Transverse colon (tissue), 3 donors: ENCODE measurements around the gene MROH7.

Source experiments
- EP300 ChIP-seq: sonication (generic); formaldehyde crosslinking; IDR thresholded peaks from one replicate; pipeline ENCODE4 v1.6.1; 2017; ENCODE audit warnings: antibody characterized with exemption, low read depth
- POLR2A ChIP-seq: fragments of 450-650 bp; IDR thresholded peaks from one replicate; pipeline ENCODE4 v1.6.1; 2016; ENCODE audit warnings: antibody characterized with exemption, mild to moderate bottlenecking, moderate library complexity
- TF ChIP-seq, protein P1 (sequence below), 5 experiments: fragments of 200-600 bp in 3 of 5; fragments of 450-650 bp in 2 of 5; sonication (generic) in 3 of 5; IDR thresholded peaks; 1 replicate in 2 of 5; 2 replicates in 3 of 5; pipeline ENCODE4 v1.5.1; 2016 to 2017; ENCODE audit warnings: antibody characterized with exemption in 5 of 5, inconsistent platforms in 3 of 5, mild to moderate bottlenecking in 2 of 5, moderate library complexity in 1 of 5

GRCh38 chr1:54668567-54668966 lies 27.0 kb downstream of the MROH7 start:
- TF ChIP-seq, protein P1, sequence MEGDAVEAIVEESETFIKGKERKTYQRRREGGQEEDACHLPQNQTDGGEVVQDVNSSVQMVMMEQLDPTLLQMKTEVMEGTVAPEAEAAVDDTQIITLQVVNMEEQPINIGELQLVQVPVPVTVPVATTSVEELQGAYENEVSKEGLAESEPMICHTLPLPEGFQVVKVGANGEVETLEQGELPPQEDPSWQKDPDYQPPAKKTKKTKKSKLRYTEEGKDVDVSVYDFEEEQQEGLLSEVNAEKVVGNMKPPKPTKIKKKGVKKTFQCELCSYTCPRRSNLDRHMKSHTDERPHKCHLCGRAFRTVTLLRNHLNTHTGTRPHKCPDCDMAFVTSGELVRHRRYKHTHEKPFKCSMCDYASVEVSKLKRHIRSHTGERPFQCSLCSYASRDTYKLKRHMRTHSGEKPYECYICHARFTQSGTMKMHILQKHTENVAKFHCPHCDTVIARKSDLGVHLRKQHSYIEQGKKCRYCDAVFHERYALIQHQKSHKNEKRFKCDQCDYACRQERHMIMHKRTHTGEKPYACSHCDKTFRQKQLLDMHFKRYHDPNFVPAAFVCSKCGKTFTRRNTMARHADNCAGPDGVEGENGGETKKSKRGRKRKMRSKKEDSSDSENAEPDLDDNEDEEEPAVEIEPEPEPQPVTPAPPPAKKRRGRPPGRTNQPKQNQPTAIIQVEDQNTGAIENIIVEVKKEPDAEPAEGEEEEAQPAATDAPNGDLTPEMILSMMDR (IDR thresholded peaks at IDR 0.05), result no peak
- TF ChIP-seq EP300 (no peak), POLR2A (no peak)
